ENCODE results near the gene ZBTB39. TPM values are rescaled to one million over a fixed set of nuclear protein-coding genes. Genes with fewer than 3 reads are reported as not detected.
A peak's percentile ranks its signal among the peaks of the same experiment; 100 is the strongest.
"Not testable (repeated sequence)": the region's sequence is repeated elsewhere in the genome, so short reads cannot be mapped to it uniquely, and the experiment has no call there.

The ZBTB39 gene
- total RNA-seq, 2 donors from 2014 or later, result 5.1 to 6.1 TPM

DNA sequence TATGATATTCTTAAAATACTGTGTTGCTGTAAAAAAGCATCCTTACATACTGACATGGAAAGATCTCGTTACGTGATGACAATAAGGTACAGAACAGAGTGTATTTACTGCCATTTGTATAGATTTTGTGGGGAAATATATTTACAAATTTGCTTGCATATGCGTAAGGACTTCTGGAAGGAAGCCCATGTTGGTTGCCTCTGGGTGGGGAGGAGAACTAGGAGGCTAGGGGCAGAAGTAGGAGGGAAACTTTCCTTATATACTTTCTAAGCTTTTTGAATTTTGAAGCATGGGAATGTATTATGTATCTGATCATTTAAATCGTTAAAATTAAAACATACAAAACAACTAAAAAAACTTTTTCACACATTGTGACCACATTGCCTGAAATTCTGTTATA is 33.9 kb upstream of the ZBTB39 start:
- Mint-ChIP-seq H3K27ac (no peak overlapping the region), H3K36me3 (no peaks in the 10 kb centered on the region), H3K9me3 (no peaks in the 10 kb centered on the region)
- ATAC-seq, result no peak
- no peak for DNase-seq (ENCODE audit: low spot score in 2 of 2)

DNA sequence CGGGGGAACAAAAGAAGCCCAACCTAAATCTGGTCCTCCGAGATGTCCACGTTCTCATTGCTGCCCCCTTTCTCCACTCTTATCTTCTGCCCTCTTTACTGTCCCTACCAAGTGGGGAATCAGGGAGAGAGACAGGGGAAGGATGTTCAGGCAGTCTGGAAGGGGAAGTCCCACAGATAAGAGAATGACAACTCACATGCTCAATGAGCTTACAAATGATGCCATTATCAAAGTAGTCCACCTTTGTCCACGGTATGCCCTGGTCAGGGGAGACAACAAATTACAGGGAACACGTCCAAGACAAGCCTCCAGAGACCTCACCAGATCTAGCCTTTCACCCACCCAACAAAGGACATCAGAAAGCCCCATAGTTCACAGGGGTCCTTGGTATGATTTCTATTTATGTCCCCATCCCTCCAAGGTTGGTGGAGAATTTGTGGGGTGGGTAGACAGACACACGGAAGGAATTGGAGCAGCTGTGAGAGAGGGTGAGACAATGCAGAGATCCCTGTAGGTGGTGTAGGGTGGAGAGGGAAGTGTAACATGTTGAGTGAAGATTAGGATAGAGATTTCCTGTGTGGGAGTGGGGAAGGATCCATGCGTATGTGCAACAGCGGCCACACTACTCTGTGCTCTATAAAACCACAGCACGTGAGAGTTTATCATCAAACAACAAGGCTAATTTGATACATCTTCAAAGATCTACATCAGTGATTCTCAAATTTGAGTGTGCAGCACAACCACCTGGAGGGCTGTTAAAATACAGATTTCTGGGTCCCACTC is 32.9 kb upstream of the ZBTB39 start:
- Mint-ChIP-seq H3K9me3 (no peaks in the 10 kb centered on the region), H3K36me3 (no peaks in the 10 kb centered on the region), H3K27ac (no peak overlapping the region)
- ATAC-seq (no peak), DNase-seq (ENCODE audit: low spot score in 2 of 2) (no peak)

DNA sequence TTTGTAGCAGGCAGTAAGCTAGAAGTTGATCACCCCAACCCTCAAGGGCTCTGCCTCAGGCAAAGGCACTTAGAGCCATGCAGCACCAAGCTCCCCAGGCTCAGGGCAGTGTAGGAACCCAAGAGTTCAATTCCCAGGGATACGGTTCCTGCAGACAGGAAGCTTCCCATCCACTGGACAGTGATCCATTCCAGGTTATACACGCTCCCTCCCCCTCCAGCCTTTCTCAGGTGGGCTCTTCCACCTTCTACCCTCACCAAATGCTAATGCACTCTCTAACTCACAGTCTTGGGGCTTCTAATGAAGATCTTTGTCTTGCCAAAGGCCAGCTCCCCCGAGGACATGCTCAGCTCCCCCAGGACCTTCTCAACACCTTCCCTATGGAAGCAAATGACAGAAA is 30.9 kb upstream of the ZBTB39 start:
- no peak overlapping the region for H3K27ac Mint-ChIP-seq
- ATAC-seq, result no peak
- DNase-seq (ENCODE audit: low spot score in 2 of 2), result no peak

DNA sequence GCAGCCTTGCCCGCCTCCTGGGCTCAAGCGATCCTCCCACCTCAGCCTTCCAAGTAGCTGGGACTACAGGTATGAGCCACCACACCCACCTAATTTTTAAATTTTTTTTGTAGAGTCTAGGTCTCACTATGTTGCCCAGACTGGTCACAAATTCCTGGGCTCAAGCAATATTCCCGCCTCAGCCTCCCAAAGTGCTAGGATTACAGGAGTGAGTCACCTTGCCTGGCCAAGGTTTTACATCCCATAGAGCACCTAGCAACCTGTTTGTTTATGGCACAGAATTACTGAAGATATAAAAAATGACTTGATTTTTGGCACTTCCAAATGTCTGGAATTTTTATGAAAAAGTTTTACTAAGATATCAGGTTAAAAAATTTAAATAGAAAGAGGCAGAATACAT is 27.1 kb upstream of the ZBTB39 start:
- H3K9me3 Mint-ChIP-seq, result peaks cover 0 to 3% of the 10 kb centered on the region in 2 donors
- no peaks in the 10 kb centered on the region for H3K36me3 Mint-ChIP-seq
- DNase-seq (ENCODE audit: low spot score in 2 of 2) (no peak), ATAC-seq (no peak)
- H3K27ac Mint-ChIP-seq, result no peak overlapping the region

More for the DNA sequence above, 30.9 kb upstream of the ZBTB39 start:
- no peaks in the 10 kb centered on the region for H3K36me3 Mint-ChIP-seq
- H3K9me3 Mint-ChIP-seq, result no peaks in the 10 kb centered on the region

DNA sequence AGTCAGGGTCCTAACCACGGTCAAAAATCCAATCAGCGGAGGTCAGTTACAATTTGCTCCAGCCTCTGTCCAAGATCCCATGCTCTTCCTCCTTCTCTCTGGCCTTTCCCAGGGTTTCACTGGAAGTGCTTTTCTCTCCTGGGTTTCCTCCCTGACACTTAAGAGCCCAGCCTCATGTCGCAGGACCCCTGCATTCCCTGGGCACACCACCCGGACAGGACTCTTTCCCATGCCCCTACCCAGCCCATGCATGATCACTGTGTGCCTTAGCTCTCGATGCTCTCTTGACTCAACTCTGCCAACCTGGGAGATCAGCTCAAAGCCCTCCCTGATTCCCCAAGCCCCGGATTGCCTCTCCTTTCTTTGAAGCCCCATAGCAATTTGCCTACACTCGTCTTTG is 25.4 kb upstream of the ZBTB39 start:
- Mint-ChIP-seq H3K36me3 (no peaks in the 10 kb centered on the region), H3K27ac (peak overlapping the region in 1 of 2 donors; percentile 84), H3K9me3 (peaks cover 0 to 3% of the 10 kb centered on the region in 2 donors)
- no peak for ATAC-seq
- DNase-seq (ENCODE audit: low spot score in 2 of 2), result no peak

DNA sequence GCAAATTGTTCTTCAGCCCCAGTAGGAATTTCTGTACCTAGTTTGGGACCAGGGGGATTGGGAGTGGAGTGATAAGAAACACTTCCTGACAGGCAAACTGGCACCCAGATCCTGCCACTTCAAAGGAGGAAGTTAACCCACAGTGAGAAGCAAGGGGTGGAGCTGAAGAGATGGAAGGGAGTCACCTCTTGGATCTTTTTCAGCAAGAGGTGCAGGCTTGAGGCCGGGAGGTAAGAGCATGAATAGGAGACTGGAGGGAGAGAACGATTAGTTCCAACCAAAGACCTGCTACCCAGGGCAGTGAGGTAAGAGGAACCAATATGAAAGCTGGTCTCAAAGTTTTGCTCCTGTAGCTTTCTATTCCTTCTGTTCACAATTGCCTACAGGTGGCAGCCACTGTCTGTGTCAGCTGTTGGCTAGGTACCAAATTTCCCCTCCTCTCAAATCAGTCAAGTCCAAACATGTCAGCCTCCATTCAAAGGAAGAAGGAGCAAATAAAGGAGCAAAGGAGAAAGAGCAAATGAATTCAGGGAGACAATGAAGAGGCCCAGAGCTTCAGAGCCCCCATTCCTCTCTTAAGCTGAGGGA is 24.9 kb upstream of the ZBTB39 start:
- no peaks in the 10 kb centered on the region for H3K36me3 Mint-ChIP-seq
- peaks cover 0 to 3% of the 10 kb centered on the region in 2 donors for H3K9me3 Mint-ChIP-seq
- DNase-seq (ENCODE audit: low spot score in 2 of 2), result no peak
- H3K27ac Mint-ChIP-seq, result peak overlapping the region; percentile 5 to 84
- ATAC-seq, result peak; percentile 48 to 57

DNA sequence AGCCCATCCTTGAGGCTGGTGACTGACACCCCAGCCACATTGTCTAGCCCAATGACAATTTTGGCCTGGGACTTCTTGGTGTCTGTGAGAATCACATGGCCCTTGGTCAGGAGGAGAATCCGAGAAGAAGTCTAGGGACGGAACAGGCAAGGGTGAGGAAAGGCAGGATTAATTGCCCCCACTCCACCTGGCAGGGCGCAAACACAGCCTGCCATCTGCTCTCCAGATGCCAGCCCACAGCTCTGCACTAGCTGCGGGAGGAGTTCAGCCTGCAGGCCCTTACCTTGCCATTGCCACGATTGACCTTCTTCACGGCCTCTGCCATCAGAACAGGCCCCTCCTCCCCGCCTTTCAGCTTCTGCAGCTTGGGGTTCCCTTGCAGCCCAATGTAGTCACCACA is 23.1 kb upstream of the ZBTB39 start:
- ATAC-seq, result no peak
- Mint-ChIP-seq H3K36me3 (no peaks in the 10 kb centered on the region), H3K27ac (no peak overlapping the region), H3K9me3 (peaks cover 0 to 3% of the 10 kb centered on the region in 2 donors)
- no peak for DNase-seq (ENCODE audit: low spot score in 2 of 2)

DNA sequence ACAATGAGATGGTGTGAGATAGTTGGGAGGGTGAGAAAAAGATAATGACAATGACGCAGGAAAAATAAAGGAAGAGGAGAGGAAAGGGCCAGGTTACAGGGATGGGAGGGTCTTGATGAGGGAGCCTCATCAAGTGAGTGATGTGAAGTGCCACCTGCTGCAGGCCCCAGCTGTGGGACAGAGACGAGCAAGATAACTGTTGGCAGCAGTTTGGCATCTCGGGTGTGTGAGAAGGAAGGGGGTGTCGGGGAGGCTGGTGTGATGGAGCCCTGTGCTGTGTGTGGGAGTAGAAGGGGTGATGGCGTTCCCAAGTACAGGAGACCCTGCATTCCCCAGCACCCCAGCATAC is 21.4 kb upstream of the ZBTB39 start:
- Mint-ChIP-seq H3K9me3 (peaks cover 0 to 3% of the 10 kb centered on the region in 2 donors), H3K27ac (peak overlapping the region; percentile 69 to 86), H3K36me3 (no peaks in the 10 kb centered on the region)
- peak; percentile 37 to 66 for ATAC-seq
- DNase-seq (ENCODE audit: low spot score in 2 of 2), result no peak

DNA sequence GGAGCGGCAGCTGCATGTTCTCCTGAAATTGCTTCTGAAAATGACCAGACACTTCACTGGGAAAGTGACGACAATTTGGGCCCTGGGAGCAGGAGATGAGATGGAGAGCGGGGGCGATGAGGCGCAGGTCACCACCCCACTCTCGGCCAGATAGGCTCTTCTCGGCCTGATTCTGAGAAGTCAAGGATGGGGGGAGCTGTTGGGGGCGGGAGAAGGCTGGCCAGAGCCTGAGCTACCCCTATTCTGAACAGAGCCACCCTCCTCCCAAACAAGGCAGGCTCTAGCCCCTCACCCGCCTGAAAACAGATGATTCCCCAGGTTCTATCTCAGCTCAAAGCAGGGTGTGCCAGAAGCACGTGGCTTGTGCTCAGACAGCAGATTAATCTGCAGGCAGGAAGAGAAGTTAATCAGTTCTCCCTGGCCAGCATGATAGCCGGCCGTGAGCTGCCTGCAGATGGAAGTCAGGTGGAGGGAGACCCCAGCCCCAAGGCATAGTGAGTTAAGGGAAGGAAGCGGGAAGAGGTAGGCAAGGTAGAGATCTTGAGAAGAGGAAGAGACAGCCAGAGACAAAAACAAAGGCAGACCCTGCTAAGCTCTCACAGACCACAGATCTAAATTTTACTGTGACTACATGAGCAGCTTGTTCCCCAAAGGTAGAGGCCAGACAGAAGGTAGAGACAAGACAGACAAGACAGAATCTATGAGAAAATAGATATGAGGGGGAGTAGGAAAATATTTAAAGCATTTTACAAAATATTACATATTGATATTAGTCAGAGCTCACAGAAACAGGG is 20.9 kb upstream of the ZBTB39 start:
- peaks cover 0 to 3% of the 10 kb centered on the region in 2 donors for H3K9me3 Mint-ChIP-seq
- ATAC-seq, result peak; percentile 47 to 48
- no peak for DNase-seq (ENCODE audit: low spot score in 2 of 2)

DNA sequence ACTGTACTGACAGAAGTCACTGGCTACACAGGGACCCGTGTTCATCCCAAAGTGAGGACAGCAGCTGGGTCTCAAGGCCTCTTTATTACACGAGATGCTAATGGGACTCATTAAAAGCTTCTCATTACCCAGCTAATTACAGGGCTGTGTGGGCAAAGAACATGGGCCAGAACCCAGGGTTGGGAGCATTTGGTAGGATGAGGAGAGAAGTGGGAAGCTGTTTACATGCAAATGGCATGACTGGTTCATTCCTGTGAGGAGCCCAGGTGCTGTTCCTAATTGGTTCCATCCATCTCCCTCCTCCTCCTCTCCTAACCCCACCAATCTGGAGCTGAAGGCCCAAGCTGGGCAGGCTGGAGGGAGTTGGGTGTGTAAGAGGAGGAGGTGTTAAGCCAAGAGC is 18.9 kb upstream of the ZBTB39 start:
- Mint-ChIP-seq H3K9me3 (no peaks in the 10 kb centered on the region), H3K27ac (no peak overlapping the region), H3K36me3 (no peaks in the 10 kb centered on the region)
- DNase-seq (ENCODE audit: low spot score in 2 of 2), result no peak
- ATAC-seq, result no peak

More for the DNA sequence above, 20.9 kb upstream of the ZBTB39 start:
- peak overlapping the region; percentile 69 to 86 for H3K27ac Mint-ChIP-seq
- H3K36me3 Mint-ChIP-seq, result no peaks in the 10 kb centered on the region

DNA sequence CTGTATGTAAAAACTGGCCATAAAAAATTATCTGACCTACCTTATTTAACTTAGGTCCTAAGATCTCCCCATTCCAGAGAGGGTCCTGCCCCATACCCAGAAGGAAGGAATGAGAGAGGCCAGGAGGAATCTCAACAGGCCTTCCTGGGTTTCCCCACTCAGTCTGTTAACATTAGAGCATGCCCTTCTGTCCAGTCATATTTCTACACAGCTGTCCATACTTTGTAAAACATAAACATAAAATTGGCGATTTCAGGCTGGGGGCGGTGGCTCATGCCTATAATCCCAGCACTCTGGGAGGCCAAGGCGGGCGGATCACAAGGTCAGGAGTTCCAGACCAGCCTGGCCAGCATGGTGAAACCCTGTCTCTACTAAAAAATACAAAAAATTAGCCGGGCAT is 16.0 kb upstream of the ZBTB39 start:
- not testable (repeated sequence) for H3K9me3 Mint-ChIP-seq; H3K36me3 Mint-ChIP-seq; DNase-seq (ENCODE audit: low spot score in 2 of 2); ATAC-seq
- peak overlapping the region in 1 of 2 donors; percentile 67 for H3K27ac Mint-ChIP-seq

DNA sequence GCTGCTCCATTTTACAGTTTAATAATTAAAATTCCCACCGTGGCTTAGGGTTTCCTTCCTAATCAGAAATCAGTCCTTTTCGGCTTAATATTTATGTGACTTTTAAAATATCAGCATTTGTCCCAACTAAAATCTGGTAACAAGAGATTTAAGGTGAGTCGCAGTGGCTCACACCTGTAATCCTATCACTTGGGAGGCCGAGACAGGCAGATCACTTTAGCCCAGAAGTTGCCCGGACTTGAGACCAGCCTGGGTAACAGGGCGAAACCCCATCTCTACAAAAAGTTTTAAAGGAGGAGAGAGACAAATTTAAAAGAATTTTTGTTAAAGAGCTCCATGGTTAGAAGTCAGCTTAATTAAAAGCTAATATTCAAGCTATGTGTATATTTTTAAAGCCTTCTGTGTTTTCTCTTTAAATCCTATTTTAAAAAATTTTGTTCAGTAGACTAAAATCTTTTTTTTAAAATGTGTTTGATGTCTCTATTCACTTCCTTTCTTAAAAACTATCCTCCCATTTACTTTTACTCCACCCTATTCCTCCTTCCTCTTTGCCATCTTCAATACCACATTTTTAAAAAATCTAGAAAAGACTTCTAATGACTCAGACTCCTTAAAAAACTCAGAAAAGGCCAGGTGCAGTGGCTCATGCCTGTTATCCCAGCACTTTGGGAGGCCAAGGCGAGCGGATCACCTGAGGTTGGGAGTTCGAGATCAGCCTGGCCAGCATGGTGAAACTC is 13.8 kb upstream of the ZBTB39 start:
- Mint-ChIP-seq H3K36me3 (no peaks in the 10 kb centered on the region), H3K27ac (peak overlapping the region in 1 of 2 donors; percentile 22), H3K9me3 (no peaks in the 10 kb centered on the region)
- DNase-seq (ENCODE audit: low spot score in 2 of 2) (no peak), ATAC-seq (no peak)

DNA sequence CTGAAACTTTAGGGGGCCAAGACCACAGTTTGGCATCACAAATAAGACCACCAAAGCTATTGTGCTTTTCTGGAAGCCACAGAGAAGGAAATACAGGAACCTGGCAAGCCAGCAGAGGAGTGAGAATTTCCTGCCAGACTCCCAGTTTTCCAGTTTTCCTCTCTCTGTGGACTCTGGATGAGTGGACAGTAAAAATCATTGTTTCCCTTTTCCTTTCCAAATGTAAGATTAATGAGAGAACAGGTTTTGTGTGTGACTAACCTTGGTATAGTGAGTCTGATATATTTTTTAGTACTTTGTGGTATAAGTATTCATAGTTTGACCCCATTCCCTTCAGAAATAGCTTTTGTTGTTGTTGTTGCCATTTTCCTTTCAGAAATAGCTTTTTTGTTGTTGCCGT is 12.6 kb upstream of the ZBTB39 start:
- no peak for DNase-seq (ENCODE audit: low spot score in 2 of 2)
- Mint-ChIP-seq H3K27ac (peak overlapping the region in 1 of 2 donors; percentile 14), H3K36me3 (no peaks in the 10 kb centered on the region), H3K9me3 (no peaks in the 10 kb centered on the region)
- ATAC-seq, result no peak

DNA sequence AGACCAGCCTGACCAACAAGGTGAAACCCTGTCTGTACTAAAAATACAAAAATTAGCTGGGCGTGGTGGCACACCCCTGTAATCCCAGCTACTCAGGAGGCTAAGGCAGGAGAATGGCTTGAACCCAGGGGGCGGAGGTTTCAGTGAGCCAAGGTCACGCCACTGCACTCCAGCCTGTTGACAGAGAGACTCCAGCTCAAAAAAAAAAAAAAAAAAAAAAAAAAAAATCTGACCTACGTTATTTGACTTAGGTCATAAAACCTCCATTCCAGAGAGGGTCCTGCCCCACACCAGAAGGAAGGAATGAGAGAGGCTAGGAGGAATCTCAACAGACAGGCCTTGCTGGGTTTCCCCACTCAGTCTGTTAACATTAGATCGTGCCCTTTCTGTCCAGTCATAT is 12.0 kb upstream of the ZBTB39 start:
- not testable (repeated sequence) for DNase-seq (ENCODE audit: low spot score in 2 of 2); ATAC-seq; H3K27ac Mint-ChIP-seq; H3K9me3 Mint-ChIP-seq; H3K36me3 Mint-ChIP-seq

DNA sequence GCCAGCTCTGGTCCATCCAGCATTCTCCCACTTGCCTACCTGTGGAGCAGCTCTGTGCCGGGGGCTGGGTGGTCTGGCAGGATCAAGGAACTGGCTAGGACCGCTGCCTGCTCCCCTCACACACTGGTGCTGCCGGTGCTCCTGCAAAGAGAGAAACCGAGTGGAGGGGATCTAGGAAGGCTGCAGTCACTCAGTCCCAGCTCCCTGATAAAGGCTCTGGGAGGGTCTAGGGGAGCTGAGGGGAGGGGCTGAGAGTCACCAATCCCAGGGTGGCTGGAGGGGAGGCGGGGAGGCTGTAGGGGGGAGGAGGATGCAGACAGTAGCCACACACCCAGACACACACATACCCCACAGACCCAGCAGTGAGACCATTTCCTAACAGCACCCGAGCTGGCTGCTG is 10.0 kb upstream of the ZBTB39 start, which contains the start of gene TAC3:
Gene TAC3 (minus strand): TSS at position 182 of the 400 bp plus-strand sequence. CDS start 732 bp downstream, outside the sequence.
- DNase-seq (ENCODE audit: low spot score in 2 of 2) (no peak), ATAC-seq (no peak)
- H3K27ac Mint-ChIP-seq, result no peak within 1 kb of the TSS
- H3K9me3 Mint-ChIP-seq, result no peaks in the 10 kb centered on the region
- no peaks in the 10 kb centered on the region for H3K36me3 Mint-ChIP-seq

DNA sequence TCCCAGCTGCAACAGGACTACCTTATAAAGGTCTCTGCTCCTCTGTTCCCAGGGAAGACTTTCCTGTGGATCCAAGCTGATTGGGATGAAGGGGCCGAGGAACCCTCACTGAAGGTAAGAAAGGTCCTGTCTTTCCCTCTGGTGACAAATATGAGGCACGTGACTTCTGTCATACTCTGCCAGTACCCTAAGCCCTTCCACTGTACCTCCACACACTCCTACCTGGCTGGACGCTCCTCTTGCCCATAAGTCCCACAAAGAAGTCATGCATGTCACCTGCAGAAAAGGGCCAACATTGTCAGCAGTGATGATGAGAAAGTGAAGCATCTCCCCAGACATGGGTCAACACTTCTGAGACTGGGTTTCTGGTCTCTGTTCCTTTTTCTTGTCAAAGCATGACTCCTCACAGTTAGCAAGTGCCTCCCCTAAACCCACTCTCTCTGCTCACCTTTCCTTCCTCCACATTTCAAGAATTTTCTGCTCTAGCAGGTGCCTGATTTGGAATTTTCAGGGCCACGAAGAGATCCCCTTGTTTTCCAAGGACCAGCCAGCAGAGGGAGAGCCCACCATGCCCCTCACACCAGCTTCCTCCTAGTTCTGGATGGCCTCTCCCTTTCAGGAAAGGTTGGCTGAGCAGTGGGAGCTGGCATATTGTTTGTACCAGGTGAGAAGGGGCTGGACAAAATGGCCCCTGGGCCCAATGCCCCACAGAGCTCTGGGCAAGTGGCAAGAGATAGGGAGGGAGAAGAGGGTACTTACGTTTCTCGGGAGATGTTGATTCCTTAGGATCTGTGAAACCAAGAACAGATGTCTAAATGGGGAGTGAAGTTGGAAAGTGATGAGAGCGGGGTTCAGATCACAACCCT is 6.5 kb upstream of the ZBTB39 start:
- DNase-seq (ENCODE audit: low spot score in 2 of 2) (no peak), ATAC-seq (no peak)
- no peak overlapping the region for H3K27ac Mint-ChIP-seq
- no peaks in the 10 kb centered on the region for H3K9me3 Mint-ChIP-seq
- H3K36me3 Mint-ChIP-seq, result no peaks in the 10 kb centered on the region
